NCI-H2227 (cell line): ENCODE results near the gene KCNQ4.
A peak's percentile ranks its signal among the peaks of the same experiment; 100 is the strongest.

Source experiments
- DNase-seq: peaks from one replicate; lab custom pipeline; 2025; ENCODE audit not compliant: unreplicated experiment; lab: John Stamatoyannopoulos, UW

The KCNQ4 gene

DNA sequence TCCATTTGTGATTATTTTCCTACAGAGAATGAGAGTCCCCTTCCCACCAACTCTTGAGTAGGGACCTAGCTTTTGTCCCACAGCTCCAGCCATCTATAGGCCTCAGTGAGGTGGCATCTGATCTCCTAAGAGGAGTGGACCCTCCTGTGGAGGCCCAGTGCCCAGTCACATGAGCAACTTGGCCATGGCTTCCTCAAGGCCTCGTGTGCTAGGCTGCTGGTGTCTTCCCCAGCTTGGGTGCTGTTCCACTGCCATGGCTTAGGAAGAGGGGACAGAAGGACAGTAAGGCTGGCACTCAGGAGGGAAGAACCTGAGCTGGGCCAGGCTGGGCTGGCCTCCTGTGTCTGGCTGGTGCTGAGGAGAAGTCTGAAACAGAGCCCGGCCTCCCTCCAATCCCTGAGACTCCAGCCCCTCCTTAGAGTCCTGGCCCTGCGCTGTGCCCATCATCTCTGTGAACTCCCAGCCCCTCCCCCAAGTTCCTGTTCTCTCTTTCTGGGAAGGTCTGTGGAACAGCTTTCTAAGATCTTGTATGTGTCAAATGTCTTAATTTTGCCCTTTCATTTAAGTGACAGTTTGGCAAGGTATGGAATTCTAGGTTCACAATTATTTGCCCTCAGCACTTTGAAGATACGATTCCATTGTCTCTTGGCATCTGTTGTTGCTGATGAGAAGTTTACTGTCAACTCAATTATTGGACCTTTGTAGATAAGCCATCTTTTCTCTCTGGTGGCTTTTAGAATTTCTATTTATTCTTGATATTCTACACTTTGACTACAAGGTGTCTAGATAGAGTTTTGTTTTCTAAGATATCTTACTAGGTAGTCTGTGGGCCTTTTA is 7.1 kb upstream of the KCNQ4 start:
- no peak for DNase-seq

DNA sequence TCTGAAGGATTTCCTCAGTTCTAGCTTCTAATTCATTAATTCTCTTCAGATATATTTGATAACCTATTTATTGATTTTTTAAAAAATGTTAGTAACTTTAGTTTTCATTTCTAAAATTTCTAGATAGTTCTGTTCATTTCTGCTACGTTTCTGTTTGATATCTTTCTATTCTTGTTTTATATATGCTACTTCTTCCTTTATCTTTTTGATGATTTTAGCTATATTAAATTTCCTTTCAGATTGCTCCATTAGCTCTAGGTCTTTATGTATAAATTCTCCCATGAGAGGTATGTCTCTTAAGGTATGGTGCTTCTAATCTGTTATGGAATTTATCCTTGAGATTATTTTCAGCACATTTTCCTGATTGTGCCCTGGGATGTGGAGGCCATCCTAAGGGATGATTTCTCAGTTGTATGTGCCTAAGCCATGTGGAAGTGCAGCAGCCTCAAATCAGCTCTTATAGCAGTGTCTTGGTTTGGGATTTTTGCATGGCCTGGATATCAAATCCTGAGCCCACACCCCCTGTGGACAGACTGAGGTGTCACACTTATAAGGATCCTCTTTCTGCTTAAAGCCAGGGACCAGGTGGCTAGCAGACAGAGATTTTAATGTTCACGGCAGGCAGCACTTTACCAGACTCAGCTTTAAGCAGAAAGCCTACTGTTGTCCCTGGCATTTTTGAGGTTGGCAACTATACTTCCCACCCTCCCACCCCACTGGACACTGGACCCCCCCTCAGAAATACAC is 6.2 kb upstream of the KCNQ4 start:
- DNase-seq = no peak

DNA sequence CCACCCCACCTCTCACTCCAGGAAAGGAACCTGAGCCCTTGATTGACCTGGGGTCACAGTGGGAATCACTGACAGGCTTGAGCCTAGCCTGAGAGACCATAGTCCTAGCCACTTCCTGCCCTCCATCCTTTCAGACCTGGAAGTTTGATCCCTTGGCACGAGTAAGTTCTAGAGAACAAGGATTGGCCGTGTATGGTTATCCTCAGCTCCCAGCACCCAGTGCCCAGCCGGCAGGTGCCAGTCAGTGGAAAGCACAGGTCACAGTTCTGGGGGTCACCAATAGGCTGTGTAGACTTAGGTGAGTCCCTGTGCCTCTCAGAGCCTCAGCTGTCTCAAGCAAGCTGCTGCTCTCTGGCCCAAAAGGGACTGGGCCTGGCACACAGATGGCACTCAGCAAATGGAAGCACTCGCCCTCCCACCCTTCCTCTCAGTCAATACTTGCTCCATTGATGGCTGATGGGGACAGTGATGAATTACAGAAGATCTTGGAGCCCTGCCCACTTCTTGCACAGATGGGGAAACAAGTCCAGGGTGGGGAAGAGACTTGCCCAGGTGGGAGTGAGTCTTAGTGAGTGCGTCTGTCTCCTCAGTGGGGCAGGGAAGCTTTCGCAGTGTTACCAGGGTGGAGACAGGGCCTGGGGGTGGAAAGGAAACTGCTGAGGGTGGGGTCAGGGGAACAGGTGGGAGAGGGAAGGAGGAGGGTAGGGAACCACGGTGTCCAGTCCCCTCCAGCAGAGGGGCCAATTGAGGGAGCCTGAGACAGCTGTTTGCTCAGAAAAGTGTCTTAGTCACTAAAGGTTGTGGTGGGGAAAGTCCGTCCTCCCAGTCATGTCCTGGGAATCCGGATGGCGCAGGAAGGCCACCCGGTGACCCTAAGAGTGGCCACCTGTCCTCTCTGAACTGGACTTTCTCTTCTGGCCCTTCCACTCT is 2.6 kb upstream of the KCNQ4 start:
- no peak for DNase-seq

DNA sequence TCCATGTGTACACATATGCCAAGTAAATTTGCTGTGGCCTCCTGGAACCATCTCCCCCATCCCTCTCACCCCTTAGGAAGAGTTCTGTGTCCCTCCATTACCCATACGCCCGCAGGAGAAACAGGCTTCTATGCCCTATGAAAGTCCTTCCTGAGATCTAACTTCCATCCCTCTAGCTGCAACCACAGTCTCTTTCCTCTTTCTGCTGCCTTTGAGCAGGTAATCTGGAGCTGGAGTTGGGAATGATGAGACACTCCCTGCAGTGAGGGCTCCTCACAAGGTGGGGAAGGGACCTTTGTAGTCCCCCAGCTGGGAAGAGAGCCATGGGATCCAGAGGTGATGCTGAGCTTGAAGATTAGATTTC is 2.0 kb upstream of the KCNQ4 start:
- no peak for DNase-seq

DNA sequence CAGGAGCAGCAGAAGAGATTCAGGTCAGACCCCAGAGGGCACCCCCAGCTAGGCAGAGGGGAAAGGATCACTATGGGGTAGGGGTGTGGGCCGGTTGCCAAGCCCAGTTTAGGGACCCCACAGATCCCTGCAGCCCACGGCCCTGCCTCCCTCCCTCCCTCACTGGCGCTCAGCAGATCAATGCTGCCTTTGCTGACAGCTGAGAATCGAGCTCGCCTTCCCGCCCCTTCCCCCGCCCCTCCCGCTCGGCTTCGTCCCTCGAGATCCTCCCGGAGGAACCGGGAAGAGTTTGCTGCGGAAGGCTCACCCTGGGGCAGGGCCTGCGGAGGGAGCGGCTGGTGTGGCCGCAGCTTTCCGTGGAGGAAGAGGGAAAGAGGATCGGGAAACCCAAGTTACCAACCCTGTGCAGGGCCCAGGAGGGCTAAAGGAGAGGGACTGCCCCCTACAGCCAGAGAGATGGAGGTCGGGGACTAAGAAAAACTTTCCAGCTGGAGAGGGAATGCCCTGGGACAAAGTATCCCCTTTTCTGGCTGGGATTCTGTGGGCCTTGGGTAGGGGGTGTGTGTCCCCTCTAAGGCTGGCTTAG is 1.1 kb upstream of the KCNQ4 start:
- DNase-seq = peak; percentile 48

DNA sequence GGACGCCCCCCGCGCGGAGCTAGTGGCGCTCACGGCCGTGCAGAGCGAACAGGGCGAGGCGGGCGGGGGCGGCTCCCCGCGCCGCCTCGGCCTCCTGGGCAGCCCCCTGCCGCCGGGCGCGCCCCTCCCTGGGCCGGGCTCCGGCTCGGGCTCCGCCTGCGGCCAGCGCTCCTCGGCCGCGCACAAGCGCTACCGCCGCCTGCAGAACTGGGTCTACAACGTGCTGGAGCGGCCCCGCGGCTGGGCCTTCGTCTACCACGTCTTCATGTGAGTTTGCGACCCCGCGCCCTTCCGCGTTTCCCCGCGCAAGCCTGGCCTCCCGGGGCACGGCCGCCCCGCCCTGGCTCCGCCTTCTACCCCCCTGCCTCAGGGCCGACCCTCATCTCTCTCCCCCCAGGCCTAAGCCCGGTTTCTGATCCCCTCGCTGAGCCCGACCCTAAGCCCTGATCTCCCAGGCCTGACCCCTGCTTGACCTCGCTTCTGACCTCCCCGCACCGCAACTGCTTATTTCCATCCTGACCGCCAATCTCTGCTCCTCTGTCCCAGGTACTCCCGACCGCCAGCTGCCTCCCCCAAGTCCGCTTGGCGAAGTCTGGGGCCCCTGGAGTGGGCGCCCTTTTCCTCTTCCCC is 669 bp downstream of the KCNQ4 start:
- peak; percentile 39 for DNase-seq

DNA sequence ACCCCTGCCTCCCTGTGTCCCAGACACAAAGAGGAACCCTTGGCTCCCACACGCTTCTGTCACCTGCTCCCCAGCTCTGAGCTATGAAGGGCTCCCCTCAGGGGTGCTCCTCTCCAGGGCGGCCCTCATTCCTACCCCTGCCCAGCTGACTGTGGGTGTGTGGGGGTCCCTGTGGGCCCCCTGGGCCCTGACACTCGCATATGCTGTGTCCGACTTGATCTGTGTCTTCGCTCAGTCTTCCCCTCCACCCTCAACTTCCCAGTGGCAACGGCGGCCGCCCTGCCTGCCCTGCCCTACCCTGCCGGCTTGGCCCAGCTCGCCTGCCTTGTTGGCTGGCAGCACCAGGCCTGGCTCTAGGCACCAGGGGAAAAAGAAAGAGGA is 1.2 kb downstream of the KCNQ4 start:
- DNase-seq = no peak

DNA sequence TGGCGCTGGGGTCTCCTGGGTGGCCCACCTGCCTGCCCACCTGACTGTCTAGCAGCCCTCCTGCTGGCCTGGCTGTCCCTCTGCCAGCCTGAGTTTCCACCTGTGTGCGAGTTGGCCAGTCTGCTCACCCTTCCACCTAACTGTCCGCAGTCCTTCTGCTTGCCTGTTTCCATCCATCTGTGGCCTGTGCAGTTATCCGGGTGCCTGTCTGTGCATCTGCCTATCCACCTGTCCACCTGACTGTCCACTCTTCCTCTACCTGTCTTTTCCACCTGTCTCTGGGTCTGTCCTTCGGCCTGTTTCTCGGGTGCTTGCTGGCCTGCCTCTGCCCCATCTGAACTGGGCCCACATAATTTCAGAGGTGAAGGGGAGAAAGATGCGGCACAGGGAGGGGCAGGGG is 1.9 kb downstream of the KCNQ4 start:
- DNase-seq = no peak

DNA sequence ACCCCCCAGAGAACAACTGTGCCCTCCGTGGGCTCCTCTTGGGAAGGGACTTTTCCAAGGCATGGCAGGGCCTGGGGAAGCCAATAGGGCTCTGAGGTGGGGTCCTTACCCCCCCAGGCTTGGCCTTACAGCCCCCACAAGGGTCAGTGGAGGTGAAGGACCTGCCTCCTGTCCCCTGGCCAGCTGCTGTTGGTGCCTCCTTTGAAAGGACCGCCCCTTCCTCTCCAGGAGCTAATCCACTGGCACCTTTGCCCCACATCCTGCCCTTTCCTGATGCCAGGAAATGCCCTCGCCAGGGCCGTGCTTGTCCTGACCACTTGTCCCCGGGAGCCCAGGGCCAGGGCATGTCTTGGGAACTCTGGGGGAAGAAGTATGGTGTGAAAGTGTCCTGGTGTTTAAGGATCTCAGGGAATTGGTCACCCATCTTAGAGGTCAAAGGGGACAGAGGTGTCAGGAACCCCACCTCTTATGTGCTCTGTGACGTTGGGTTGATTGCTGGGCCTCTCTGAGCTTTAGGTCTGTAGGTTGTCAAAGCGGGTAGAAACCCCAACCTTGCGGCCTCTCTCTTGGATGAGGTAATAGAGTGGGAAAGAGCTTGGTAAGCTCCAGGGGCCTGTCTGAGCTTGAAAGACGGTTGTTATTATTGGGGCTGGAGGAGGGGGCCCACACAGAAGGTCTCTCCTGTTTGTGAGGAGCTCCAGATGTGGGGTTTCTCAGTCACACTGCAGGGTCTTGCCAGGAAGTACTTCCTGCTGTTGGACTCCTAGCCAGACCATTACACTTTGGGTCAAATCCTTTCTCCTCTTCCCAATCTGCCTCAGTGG is 2.8 kb downstream of the KCNQ4 start:
- DNase-seq = no peak

DNA sequence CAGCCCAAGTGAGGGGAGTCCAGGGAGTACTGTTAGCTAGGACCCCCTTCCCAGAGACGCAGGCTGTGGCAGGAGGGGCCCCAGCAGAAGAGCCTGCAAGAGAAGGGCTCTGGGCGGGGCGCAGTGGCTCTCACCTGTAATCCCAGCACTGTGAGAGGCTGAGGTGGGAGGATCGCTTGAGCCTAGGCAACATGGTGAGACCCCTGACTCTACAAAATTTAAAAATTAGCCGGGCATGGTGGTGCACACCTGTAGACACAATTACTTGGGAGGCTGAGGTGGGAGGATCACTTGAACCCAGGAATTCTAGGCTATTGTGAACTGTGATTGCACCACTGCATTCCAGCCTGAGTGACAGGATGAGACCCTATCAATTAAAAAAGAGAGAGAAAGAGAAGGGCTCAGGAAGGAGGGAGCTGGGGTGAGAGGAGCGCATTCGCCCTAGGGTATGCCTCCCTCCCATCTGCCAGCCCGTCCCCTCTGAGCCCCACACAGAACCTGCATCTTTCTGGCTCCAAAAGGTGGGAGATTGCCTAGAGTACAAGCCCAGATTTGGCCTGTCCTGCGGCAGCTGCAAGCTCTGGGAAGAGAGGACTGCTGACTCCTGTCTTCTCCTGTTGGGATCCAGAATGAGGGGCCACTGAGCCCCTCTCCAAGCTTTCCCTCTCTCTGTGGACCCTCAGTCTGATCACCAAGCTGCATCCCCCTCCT is 3.6 kb downstream of the KCNQ4 start:
- DNase-seq = no peak

DNA sequence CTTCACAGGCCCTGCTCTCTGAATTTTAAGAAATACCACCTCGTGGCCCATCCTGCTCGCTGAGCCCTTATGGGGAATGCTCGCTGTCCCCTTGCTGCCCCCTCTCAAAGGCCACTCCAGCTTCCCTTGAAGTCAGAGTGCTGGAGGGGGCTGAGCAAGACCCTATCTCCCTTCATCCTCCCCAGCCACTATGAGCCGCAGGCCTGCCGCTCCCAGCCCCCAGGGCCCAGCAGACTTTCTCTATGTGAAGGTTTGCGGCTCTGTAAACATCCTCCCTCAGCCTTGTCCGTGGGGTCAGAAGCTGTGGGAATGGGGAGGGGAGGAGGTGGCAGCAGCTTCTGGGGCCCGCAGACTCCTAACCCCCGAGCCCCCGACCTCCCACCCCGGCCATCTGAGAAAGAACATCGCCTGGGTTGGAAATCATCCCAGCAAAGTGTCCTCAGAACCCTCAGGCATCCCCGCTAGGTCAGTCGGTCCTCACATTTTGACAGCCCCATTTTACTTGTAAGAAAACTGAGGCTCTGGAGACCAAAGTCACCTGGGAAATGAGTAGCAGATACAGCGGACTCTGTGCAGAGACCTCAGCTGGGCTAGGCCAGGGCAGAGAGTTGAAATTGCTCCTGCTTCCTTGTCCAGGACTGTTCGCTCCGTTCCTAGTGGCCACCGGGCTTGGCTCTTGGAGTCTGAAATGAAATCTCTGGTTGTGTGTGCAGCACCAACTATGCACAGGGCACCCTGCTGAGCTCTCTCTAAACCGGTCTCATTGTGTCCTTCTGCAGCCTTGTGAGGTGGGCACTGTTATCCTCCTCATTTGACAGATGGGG is 4.4 kb downstream of the KCNQ4 start:
- DNase-seq = no peak

DNA sequence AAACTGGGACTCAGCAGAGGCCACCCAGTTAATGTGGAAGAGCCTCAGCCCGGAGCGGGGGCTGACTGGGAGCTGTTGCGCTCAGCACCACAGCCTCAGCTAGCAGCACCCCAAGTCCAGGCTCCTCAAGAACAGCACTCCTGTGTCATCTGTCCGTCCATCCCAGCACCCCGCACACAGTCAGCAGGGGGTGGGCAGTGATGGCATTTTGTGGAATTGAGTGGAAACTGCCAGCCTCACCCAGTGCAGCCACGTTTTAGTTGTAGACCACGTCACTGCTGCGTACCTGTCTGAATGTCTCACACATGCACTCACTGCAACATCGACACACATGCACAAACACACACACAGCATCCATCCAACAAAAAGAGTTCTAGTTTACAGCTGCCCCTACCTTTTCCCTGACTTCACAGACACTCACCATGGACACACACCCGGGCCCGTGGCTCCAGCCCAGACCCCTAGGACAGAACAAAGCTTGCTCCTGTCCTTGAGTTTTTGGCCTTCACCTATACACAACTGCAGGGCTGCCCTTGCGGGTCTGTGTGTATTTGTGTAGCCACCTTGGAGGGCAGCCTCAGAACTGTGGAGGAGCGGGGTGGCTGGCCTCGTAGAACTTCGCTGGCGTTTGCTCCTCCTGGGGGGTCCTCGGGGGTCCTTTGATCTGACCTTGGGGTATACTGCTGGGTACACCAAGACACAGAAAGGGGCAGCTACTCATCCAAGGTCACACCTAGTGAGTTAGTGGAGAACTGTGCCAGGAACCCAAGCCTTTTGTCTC is 5.2 kb downstream of the KCNQ4 start:
- DNase-seq = no peak

DNA sequence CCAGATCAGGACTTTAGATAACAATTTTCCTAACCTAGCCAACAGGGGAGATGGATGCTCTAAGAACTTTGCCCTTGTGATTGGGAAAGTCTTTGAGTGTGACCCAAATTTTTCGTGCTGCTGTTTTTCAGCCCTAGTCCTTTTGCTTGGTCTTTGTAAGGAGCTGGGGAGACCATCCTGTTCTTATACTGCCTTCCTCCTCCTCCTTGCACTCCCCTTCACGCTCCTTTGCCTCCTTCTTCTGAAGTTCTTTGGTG is 5.7 kb downstream of the KCNQ4 start:
- no peak for DNase-seq

DNA sequence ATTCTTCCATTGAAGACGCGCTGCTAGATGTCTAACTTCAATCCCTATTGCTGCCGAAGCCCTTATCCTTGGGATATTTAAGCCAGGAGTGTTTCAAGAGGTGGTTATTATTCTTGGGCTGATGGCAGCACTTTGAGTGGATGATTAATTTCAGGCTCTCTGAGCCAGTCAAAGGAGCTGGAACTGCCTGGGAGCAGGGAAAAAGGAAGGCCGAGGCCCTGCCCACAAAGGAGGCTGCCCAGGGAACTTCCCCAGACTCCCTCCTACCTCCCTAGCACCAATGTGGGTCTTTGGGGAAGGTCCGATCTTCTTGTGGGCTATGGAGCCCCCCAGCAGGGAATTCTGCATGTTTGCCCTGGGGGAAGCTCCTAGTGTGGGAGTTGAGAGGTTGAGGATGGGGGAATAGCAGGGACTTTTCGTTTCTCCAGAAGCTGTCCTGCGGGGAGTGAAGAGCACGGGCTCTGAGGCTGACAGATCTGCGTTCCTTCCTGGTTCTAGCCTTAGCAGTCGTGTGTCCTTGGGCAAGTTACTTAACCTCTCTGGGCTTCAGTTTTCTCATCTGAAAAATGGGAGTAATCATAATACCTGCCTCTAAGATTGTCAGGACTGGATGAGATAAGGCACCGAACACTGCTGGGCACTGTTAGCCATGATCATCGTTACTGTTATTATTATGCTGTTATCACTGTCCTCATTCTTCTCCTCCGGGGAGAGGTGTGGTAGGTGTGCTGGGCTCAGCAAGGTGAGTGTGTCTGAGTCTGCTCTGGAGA is 6.3 kb downstream of the KCNQ4 start:
- DNase-seq = peak; percentile 33

DNA sequence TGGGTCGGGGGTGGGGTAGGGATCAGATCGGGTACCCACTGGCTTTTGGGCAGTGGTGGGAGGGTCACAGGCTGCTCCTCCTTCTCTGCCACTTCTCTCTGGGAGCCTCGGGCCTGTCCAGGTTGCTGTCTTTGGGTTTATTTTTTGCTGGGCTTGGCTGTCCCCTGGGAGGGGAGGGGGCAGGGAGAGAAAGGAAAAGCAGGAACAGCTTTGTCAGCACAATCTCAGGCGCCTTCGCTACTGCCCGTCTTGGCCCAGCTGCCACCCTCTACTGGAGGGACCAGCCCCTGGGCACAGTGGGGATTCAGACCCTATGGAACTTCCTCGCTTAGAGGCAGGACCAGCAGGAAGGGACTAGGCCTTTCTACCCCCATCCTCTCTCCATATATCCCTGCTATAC is 8.4 kb downstream of the KCNQ4 start:
- no peak for DNase-seq

DNA sequence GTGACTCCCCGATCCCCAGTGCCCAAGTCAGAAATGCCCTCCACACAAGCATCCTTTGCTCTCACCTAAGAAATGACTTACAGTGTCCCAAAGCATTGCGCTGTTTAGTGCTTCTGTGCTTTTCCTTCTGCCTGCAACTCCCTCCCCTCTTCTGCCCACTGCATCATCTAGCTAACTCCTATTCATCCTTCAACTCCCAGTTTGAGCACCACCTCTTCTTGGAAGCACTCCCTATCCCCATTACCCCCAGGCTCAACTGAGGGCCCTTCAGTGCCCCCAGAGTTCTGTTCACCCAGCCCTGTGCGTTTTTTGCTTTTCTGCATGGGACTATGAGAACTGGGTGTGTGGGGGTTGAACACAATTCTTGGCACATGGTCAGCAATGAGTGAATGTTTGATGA is 10.0 kb downstream of the KCNQ4 start:
- DNase-seq = no peak

DNA sequence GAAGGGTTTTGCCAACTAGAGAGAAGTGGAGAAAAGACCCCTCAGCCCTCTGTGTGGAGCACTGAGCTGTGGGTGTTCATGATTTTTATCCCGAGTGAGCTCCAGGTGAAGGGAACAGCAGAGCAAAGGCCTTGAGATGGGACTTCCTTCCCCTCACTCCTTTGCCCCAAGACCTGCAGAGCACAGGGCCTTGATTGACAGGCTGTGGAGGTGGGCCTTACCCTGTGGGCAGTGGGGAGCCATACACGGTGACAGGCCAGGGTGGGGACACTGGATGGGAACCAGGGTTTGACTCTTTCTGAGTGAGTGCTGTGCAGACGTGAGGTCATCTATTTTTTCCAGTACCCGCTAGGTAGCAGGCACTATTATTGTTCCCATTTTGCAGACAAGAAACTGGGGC is 10.5 kb downstream of the KCNQ4 start:
- no peak for DNase-seq
